GM19193 (cell line): ENCODE results near the gene PTPRE.

Experiments used
- POLR2A ChIP-seq: IDR thresholded peaks from 4 replicates; pipeline ENCODE4 v1.6.1; 2011; ENCODE audit not compliant: insufficient read depth, insufficient read length; ENCODE audit errors: extremely low read depth

PTPRE gene

DNA sequence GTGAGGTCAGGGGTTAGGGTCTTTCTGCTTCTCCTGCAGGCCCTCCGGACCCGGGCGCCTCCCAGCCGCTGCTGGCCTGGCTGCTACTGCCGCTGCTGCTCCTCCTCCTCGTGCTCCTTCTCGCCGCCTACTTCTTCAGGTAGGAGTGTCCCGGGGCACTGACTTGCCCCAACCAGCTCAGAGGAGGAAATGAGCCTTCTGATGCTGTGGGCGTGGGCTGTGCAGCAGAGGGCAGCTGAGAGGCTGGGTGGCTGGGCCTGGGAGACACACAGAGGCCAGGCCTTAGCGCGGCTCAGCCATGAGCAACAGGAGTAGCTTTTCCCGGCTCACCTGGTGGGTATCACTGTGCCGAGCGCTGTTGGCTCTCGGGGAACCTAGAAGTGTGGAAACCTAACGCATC, 140.4 kb downstream of the PTPRE start:
- TF ChIP-seq POLR2A, result peak; percentile 79

- no peak for TF ChIP-seq POLR2A
These were observed 141.3 kb downstream of the PTPRE start for GRCh38 chr10:128047991-128048818.

DNA sequence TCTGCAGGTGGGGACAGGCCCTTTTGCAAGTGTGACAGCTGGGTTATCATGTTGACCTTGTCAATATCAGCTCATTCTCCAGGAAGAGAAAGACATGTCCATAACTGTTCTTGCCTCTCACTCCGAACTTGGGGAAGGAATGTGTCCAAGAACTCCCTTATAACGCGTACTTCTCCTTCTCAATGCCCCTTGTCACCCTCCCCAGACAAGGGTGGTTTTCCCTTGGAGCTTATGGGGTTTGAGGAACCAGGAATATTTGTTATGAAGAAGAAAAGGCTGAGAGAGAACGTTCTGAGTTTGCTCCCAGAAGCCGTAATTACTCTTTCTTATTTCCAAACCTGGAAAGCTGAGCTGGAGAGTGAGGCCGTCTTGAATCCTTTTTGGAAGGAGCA, 141.9 kb downstream of the PTPRE start:
- no peak for TF ChIP-seq POLR2A

GRCh38 chr10:128049226-128050120, 142.6 kb downstream of the PTPRE start:
- TF ChIP-seq POLR2A, result no peak

DNA sequence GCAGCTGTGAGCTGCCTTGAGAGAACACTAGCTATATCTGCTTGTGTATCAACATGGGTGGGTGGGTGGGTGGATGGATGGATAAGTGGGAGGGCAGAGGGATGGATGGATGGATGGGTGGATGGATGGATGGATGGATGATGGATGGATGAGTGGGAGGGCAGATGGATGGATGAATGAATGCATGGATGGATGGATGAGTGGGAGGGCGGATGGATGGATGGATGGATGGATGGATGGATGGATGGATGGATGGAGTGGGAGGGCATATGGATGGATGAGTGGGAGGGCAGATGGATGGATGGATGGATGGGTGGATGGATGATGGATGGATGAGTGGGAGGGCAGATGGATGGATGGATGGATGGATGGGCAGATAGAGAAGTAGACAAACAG, 143.2 kb downstream of the PTPRE start:
- TF ChIP-seq POLR2A, result no peak

DNA sequence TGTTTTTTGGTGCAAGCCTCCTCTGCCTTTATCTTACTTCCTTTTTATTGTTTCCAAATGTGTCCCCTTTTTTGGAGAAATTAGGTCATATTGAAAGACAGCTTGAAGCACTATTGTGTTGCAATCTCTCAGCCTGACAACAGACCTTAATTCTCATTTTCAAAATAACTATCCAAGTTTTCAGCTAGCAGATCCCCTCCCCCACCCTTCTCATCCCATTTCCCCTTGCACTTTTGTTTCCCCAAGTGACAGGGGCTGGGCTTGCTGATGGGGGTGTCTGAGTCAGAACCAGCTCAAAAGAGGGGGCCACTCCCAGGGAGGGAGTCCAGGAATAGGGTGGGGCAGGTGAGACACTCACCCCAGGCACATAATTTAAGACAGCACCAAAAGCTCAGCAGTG, 144.0 kb downstream of the PTPRE start:
- TF ChIP-seq POLR2A, result no peak

- no peak for TF ChIP-seq POLR2A
These were observed 144.6 kb downstream of the PTPRE start for GRCh38 chr10:128051548-128051947.

GRCh38 chr10:128052696-128053095, 145.8 kb downstream of the PTPRE start:
- TF ChIP-seq POLR2A, result no peak

GRCh38 chr10:128053356-128053755, 146.5 kb downstream of the PTPRE start:
- no peak for TF ChIP-seq POLR2A

GRCh38 chr10:128054163-128054970, 147.5 kb downstream of the PTPRE start:
- TF ChIP-seq POLR2A, result no peak

- no peak for TF ChIP-seq POLR2A
These were observed 148.4 kb downstream of the PTPRE start for GRCh38 chr10:128055061-128055868.

GRCh38 chr10:128056303-128057050, 149.6 kb downstream of the PTPRE start:
- TF ChIP-seq POLR2A, result no peak

DNA sequence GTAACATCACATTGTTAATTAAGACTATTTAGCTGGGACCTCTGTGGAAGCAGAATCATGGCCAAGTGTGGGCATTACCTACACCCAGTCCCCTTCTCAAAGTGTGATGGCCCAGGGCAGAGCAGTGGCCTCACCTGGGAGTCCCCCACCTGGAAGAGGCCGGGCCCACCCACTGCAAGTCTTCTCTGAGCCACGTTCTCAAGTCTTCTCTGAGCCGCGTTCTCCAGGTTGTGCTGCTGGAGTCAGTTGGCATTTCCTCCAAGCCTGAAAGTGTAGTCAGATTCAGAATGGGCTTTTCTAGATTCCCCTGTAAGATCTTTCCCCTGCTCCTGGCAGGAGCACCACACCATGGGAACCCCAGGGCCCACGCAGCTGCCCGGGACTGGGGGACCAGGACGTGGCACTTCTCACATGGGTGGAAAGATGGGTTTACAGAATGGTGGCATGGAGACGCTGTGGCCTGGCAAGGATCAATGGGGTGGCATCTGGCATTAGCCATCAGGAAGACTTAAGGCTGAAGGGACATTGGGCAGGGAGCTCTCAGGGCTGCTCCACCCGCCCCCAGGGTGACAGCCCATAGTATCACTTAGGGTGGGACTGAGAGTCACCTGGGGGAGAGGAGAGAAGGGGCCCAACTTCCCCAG, 151.3 kb downstream of the PTPRE start:
- TF ChIP-seq POLR2A, result no peak

DNA sequence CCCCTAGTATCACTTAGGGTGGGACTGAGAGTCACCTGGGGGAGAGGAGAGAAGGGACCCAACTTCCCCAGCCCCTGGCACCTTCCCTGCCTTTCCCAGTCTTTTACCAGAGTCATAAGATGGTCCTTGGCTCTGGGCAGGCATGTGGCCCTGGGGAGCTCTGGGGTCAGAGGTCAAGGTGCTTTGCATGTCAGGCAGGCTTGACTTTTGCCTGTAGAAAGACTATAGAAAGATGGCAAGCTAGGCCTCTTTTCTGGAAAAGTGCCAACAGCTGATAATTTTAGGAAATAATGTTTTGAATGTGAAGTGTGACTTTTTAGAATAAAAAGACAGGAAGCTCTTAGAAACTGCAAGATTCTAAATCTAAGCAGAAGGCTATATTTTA, 151.8 kb downstream of the PTPRE start:
- no peak for TF ChIP-seq POLR2A
